Naive thymus-derived CD4-positive, alpha-beta T cell (primary cell): ENCODE results near the gene POU1F1. TPM values are rescaled to one million over a fixed set of nuclear protein-coding genes. Genes with fewer than 3 reads are reported as not detected.
A peak's percentile ranks its signal among the peaks of the same experiment; 100 is the strongest.

Experiments
- ATAC-seq: fragments of 150-1000 bp; cut with Tn5 transposase; 2 replicates; pipeline ENCODE4 v1.10.0; 2021; ENCODE audit warnings: mild to moderate bottlenecking, moderate library complexity
- CTCF ChIA-PET: fragments of 350-600 bp; sonication (Branson Sonifier 250); formaldehyde crosslinking; loops from one replicate; lab custom pipeline; 2021; ENCODE audit warnings: antibody characterized with exemption; lab: Charles Lee
- POLR2A ChIA-PET: fragments of 350-600 bp; sonication (Branson Sonifier 250); formaldehyde crosslinking; loops from one replicate; lab custom pipeline; 2021; ENCODE audit warnings: antibody characterized with exemption, inconsistent platforms; lab: Charles Lee
- DNase-seq, 9 donors: peaks; one replicate each; pipeline versions ENCODE4 v3.0.0 to v3.0.0-alpha.2; 2020 to 2022; ENCODE audit warnings: mixed read lengths in 1 of 9
- H3K27ac ChIP-seq: one replicate; pipeline ENCODE4 v1.7.0; 2013; ENCODE audit warnings: mild to moderate bottlenecking, low read depth, low read length, moderate library complexity
- H3K27me3 ChIP-seq, 2 donors: one replicate each; pipeline ENCODE4 v1.7.0; 2013; ENCODE audit warnings: low read length in 2 of 2, mild to moderate bottlenecking in 2 of 2, moderate library complexity in 2 of 2; ENCODE audit not compliant: control insufficient read depth in 2 of 2, insufficient read depth in 2 of 2
- H3K36me3 ChIP-seq, 3 experiments: 1 replicate in 2 of 3; 2 replicates in 1 of 3; pipeline ENCODE4 v1.7.0; 2013; ENCODE audit warnings: low read length in 3 of 3, mild to moderate bottlenecking in 3 of 3, moderate library complexity in 1 of 3; ENCODE audit not compliant: insufficient read depth in 3 of 3, control insufficient read depth in 2 of 3
- H3K4me1 ChIP-seq, 2 donors: one replicate each; pipeline ENCODE4 v1.7.0; 2013; ENCODE audit warnings: low read length in 2 of 2, mild to moderate bottlenecking in 2 of 2, moderate library complexity in 1 of 2; ENCODE audit not compliant: control insufficient read depth in 2 of 2, insufficient read depth in 2 of 2
- H3K4me3 ChIP-seq: 2 replicates; pipeline ENCODE4 v1.7.0; 2013; ENCODE audit warnings: mild to moderate bottlenecking, low read length
- H3K9me3 ChIP-seq, 3 experiments: 1 replicate in 2 of 3; 2 replicates in 1 of 3; pipeline ENCODE4 v1.7.0; 2013; ENCODE audit warnings: low read length in 3 of 3; ENCODE audit not compliant: control insufficient read depth in 2 of 3
- H3K27ac Mint-ChIP-seq, 9 donors: one replicate each; pipeline ENCODE4 v1.8.0; 2020 to 2022; ENCODE audit warnings: mixed read lengths in 9 of 9, mild to moderate bottlenecking in 8 of 9, moderate library complexity in 5 of 9, inconsistent platforms in 2 of 9
- H3K27me3 Mint-ChIP-seq, 5 donors: one replicate each; pipeline ENCODE4 v1.8.0; 2021 to 2022; ENCODE audit warnings: mixed read lengths in 5 of 5, mild to moderate bottlenecking in 1 of 5
- H3K36me3 Mint-ChIP-seq, 5 donors: one replicate each; pipeline ENCODE4 v1.8.0; 2020 to 2022; ENCODE audit warnings: mixed read lengths in 5 of 5, mild to moderate bottlenecking in 3 of 5, inconsistent platforms in 1 of 5
- H3K4me1 Mint-ChIP-seq, 7 donors: one replicate each; pipeline ENCODE4 v1.8.0; 2020 to 2022; ENCODE audit warnings: mixed read lengths in 7 of 7, mild to moderate bottlenecking in 3 of 7, inconsistent platforms in 1 of 7
- H3K4me3 Mint-ChIP-seq, 10 donors: one replicate each; pipeline ENCODE4 v1.8.0; 2020 to 2022; ENCODE audit warnings: mild to moderate bottlenecking in 10 of 10, mixed read lengths in 10 of 10, moderate library complexity in 6 of 10, inconsistent platforms in 2 of 10
- H3K9me3 Mint-ChIP-seq, 11 donors: one replicate each; pipeline ENCODE4 v1.8.0; 2020 to 2022; ENCODE audit warnings: mixed read lengths in 11 of 11, mild to moderate bottlenecking in 4 of 11, inconsistent platforms in 1 of 11, moderate library complexity in 1 of 11
- intact Hi-C, 2 donors: fragments of 100-400 bp; cut with micrococcal nuclease; formaldehyde crosslinking; loops; one replicate each; pipeline ENCODE4 v1.15.1; 2023
- polyA plus RNA-seq, 2 donors: library from polyadenylated mRNA; unstranded; fragments of 300-500 nt; fragmentation: Illumina TruSeq; gene quantifications; one replicate each; pipeline ENCODE4 v1.2.3, GENCODE V29; 2021
- total RNA-seq, 6 experiments: library from RNA in 5 of 6; stranded (reverse) in 5 of 6; gene quantifications; 1 replicate in 5 of 6; 2 replicates in 1 of 6; pipeline ENCODE4 v1.2.3 and lab custom pipeline; 2021 to 2026

The POU1F1 gene
- total and polyA plus RNA-seq, 7 experiments from 2014 or later, result not detected

- Mint-ChIP-seq H3K4me1 (peaks cover 26 to 66% (median 47%) of the 10 kb centered on the region in 7 donors), H3K27me3 (peaks cover 3 to 24% (median 4%) of the 10 kb centered on the region in 5 donors), H3K9me3 (peaks cover 0 to 4% (median 2%) of the 10 kb centered on the region in 11 donors), H3K4me3 (peak overlapping the region; percentile 91 to 99 (median 98)), H3K27ac (peak overlapping the region; percentile 96 to 99 (median 98)), H3K36me3 (peaks cover 3 to 17% (median 7%) of the 10 kb centered on the region in 5 donors)
- ChIA-PET POLR2A (interaction anchor here (0.6 to 1.2 kb wide), 2 partner anchors 15 to 922 kb away, joined by 3 read pairs; partner anchors contain the start of gene C3orf38), CTCF (no interaction called here)
- no peaks in the 10 kb centered on the region for H3K27me3 ChIP-seq
- intact Hi-C loops, result loop anchor here (1.0 to 5.0 kb wide), 7 partner anchors 19 to 922 kb away; partner anchors contain the start of genes C3orf38 (in 2 of the 2), CGGBP1 (in 2 of the 2) and ZNF654 (in 2 of the 2)
- peaks cover 12 to 17% of the 10 kb centered on the region in 2 donors for H3K4me1 ChIP-seq
- no peaks in the 10 kb centered on the region for H3K9me3 ChIP-seq
- H3K4me3 ChIP-seq, result peak overlapping the region; percentile 81
- peak overlapping the region; percentile 95 for H3K27ac ChIP-seq
- DNase-seq, result no peak
- H3K36me3 ChIP-seq, result peaks cover 0 to 12% (median 0%) of the 10 kb centered on the region in 3 experiments
- no peak for ATAC-seq
Measured at GRCh38 chr3:87227835-87228144, 48.6 kb downstream of the POU1F1 start.

GRCh38 chr3:87227104-87227834, 49.1 kb downstream of the POU1F1 start, which contains the start of gene CHMP2B:
Gene CHMP2B, plus strand, starts transcription at chr3:87227309. Its CDS starts 214 bp downstream, at chr3:87227523.
- Mint-ChIP-seq H3K36me3 (peaks cover 3 to 14% (median 7%) of the 10 kb centered on the region in 5 donors), H3K27me3 (peaks cover 7 to 28% (median 8%) of the 10 kb centered on the region in 5 donors), H3K27ac (peak within 1 kb of the TSS; percentile 96 to 99 (median 98)), H3K4me1 (peaks cover 26 to 61% (median 42%) of the 10 kb centered on the region in 7 donors), H3K4me3 (peak within 1 kb of the TSS; percentile 91 to 99 (median 98)), H3K9me3 (peaks cover 0 to 5% (median 2%) of the 10 kb centered on the region in 11 donors)
- peaks cover 12 to 17% of the 10 kb centered on the region in 2 donors for H3K4me1 ChIP-seq
- H3K27ac ChIP-seq, result peak within 1 kb of the TSS; percentile 95
- DNase-seq (peak; percentile 86 to 91 (median 89)), ATAC-seq (peak; percentile 94)
- peaks cover 0 to 12% (median 0%) of the 10 kb centered on the region in 3 experiments for H3K36me3 ChIP-seq
- H3K27me3 ChIP-seq, result no peaks in the 10 kb centered on the region
- no peaks in the 10 kb centered on the region for H3K9me3 ChIP-seq
- peak within 1 kb of the TSS; percentile 81 for H3K4me3 ChIP-seq
- intact Hi-C loops, result loop anchor here (1.0 to 5.0 kb wide), 6 partner anchors 34 to 922 kb away; partner anchors contain the start of genes C3orf38 (in 2 of the 2), CGGBP1 (in 2 of the 2) and ZNF654 (in 2 of the 2)
- ChIA-PET POLR2A (interaction anchor here (0.6 to 1.2 kb wide), 2 partner anchors 16 to 922 kb away, joined by 3 read pairs; partner anchors contain the start of gene C3orf38), CTCF (no interaction called here)

GRCh38 chr3:87225659-87226058, 50.7 kb downstream of the POU1F1 start:
- H3K27me3 Mint-ChIP-seq, result peaks cover 7 to 36% (median 19%) of the 10 kb centered on the region in 5 donors
- Histone ChIP-seq H3K9me3 (no peaks in the 10 kb centered on the region), H3K4me1 (peaks cover 12 to 17% of the 10 kb centered on the region in 2 donors), H3K27ac (no peak overlapping the region), H3K36me3 (peaks cover 0 to 12% (median 0%) of the 10 kb centered on the region in 3 experiments), H3K27me3 (no peaks in the 10 kb centered on the region), H3K4me3 (no peak overlapping the region)
- H3K9me3 Mint-ChIP-seq, result peaks cover 0 to 5% (median 2%) of the 10 kb centered on the region in 11 donors
- peak overlapping the region; percentile 36 to 99 (median 72) for H3K4me3 Mint-ChIP-seq
- POLR2A ChIA-PET, result no interaction called here
- DNase-seq (no peak), ATAC-seq (no peak)
- peaks cover 15 to 45% (median 27%) of the 10 kb centered on the region in 7 donors for H3K4me1 Mint-ChIP-seq
- peaks cover 0 to 3% (median 1%) of the 10 kb centered on the region in 5 donors for H3K36me3 Mint-ChIP-seq
- intact Hi-C loops, result loop anchor here (2.0 to 5.0 kb wide), 3 partner anchors 35 to 923 kb away; partner anchors contain the start of gene C3orf38 (in 1 of the 2)
- H3K27ac Mint-ChIP-seq, result peak overlapping the region in 3 of 9 donors; percentile 66 to 81 (median 71)
- CTCF ChIA-PET, result no interaction called here

- Mint-ChIP-seq H3K36me3 (peaks cover 0 to 3% (median 0%) of the 10 kb centered on the region in 5 donors), H3K9me3 (peaks cover 0 to 10% (median 2%) of the 10 kb centered on the region in 11 donors), H3K4me3 (no peak overlapping the region), H3K27ac (no peak overlapping the region), H3K4me1 (no peaks in the 10 kb centered on the region), H3K27me3 (peaks cover 35 to 77% (median 43%) of the 10 kb centered on the region in 5 donors)
- POLR2A ChIA-PET, result no interaction called here
- CTCF ChIA-PET, result no interaction called here
- Histone ChIP-seq H3K27me3 (no peaks in the 10 kb centered on the region), H3K4me1 (no peaks in the 10 kb centered on the region), H3K36me3 (no peaks in the 10 kb centered on the region), H3K9me3 (no peaks in the 10 kb centered on the region), H3K27ac (no peak overlapping the region), H3K4me3 (no peak overlapping the region)
- no peak for ATAC-seq
- intact Hi-C loops, result no loop called here
- no peak for DNase-seq
Measured at GRCh38 chr3:87219611-87220010, 56.8 kb downstream of the POU1F1 start.

GRCh38 chr3:87218560-87218959, 57.8 kb downstream of the POU1F1 start:
- H3K9me3 ChIP-seq, result no peaks in the 10 kb centered on the region
- Mint-ChIP-seq H3K4me1 (no peaks in the 10 kb centered on the region), H3K27ac (no peak overlapping the region), H3K36me3 (peaks cover 0 to 3% (median 0%) of the 10 kb centered on the region in 5 donors), H3K27me3 (peaks cover 37 to 77% (median 45%) of the 10 kb centered on the region in 5 donors), H3K9me3 (peaks cover 0 to 10% (median 2%) of the 10 kb centered on the region in 11 donors), H3K4me3 (no peak overlapping the region)
- DNase-seq (no peak), ATAC-seq (no peak)
- POLR2A ChIA-PET, result no interaction called here
- no peaks in the 10 kb centered on the region for H3K36me3 ChIP-seq
- no peaks in the 10 kb centered on the region for H3K27me3 ChIP-seq
- intact Hi-C loops, result no loop called here
- H3K4me3 ChIP-seq, result no peak overlapping the region
- CTCF ChIA-PET, result no interaction called here
- H3K4me1 ChIP-seq, result no peaks in the 10 kb centered on the region
- no peak overlapping the region for H3K27ac ChIP-seq
